GM12878 (cell line): Measurements from ENCODE around the gene MT1B. TPM values are rescaled to one million over a fixed set of nuclear protein-coding genes. Genes with fewer than 3 reads are reported as not detected.

ENCODE experiments used
- ATAC-seq: fragments of 200-7000 bp; cut with Tn5 transposase; 3 replicates; pipeline ENCODE4 v1.9.1; 2020; ENCODE audit warnings: mild to moderate bottlenecking, moderate library complexity
- BruUV-seq: library from RNA; stranded (reverse); fragments of 400-500 nt; replicated peaks from 2 replicates; lab custom pipeline; 2021; lab: Mats Ljungman, UMichigan
- CTCF ChIA-PET: fragments of 300-600 bp; sonication (Branson Sonifier 250); formaldehyde crosslinking; extraction: SDS; loops from one replicate; lab custom pipeline; 2021; ENCODE audit warnings: inconsistent platforms; lab: Yijun Ruan, JAX
- POLR2A ChIA-PET: fragments of 350-600 bp; formaldehyde crosslinking; extraction: SDS; loops from one replicate; lab custom pipeline; 2021; ENCODE audit warnings: inconsistent platforms; lab: Charles Lee
- RAD21 ChIA-PET: fragments of 300-600 bp; sonication (Branson Sonifier 250); formaldehyde crosslinking; loops from one replicate; lab custom pipeline; 2023; ENCODE audit warnings: antibody characterized with exemption; ENCODE audit not compliant: unreplicated experiment; lab: Charles Lee
- SMC1A ChIA-PET: fragments of 300-600 bp; sonication (Branson Sonifier 250); formaldehyde crosslinking; loops from one replicate; lab custom pipeline; 2023; ENCODE audit not compliant: unreplicated experiment, uncharacterized antibody; lab: Charles Lee
- DNase-seq: peaks from one replicate; pipeline ENCODE4 v3.0.0-alpha.2; 2011; ENCODE audit warnings: low read depth, low spot score
- FAIRE-seq: peaks from 3 replicates; lab custom pipeline; 2011; peaks lifted over from hg19 to GRCh38; lab: Jason Lieb, UNC
- H2AFZ ChIP-seq: 2 replicates; pipeline ENCODE4 v1.6.0; 2011; ENCODE audit warnings: low read depth, low read length, control low read depth; ENCODE audit not compliant: control insufficient read depth
- H3K27ac ChIP-seq: 2 replicates; pipeline ENCODE4 v1.5.1; 2011; ENCODE audit warnings: control low read depth; ENCODE audit not compliant: control insufficient read depth, insufficient read depth
- H3K27me3 ChIP-seq, 2 experiments: replicated peaks in 1 of 2; 2 replicates each; pipeline versions ENCODE4 v1.6.0 to v1.6.1; 2011; ENCODE audit warnings: low read length in 1 of 2; ENCODE audit not compliant: control insufficient read depth in 2 of 2, insufficient read depth in 2 of 2
- H3K36me3 ChIP-seq, 2 experiments: 2 replicates each; pipeline ENCODE4 v1.5.1; 2011; ENCODE audit warnings: low read length in 1 of 2; ENCODE audit not compliant: control insufficient read depth in 2 of 2, insufficient read depth in 2 of 2
- H3K4me1 ChIP-seq: 2 replicates; pipeline ENCODE4 v1.6.1; 2011; ENCODE audit warnings: mild to moderate bottlenecking, low read length, moderate library complexity, mixed read lengths; ENCODE audit not compliant: control insufficient read depth, insufficient read depth
- H3K4me2 ChIP-seq: 2 replicates; pipeline ENCODE4 v1.6.0; 2011; ENCODE audit warnings: control low read depth; ENCODE audit not compliant: control insufficient read depth, insufficient read depth
- H3K4me3 ChIP-seq: fragments of 200-600 bp; sonication (generic); 2 replicates; pipeline ENCODE4 v1.5.1; 2016
- H3K79me2 ChIP-seq: 2 replicates; pipeline ENCODE4 v1.6.0; 2011; ENCODE audit warnings: low read length; ENCODE audit not compliant: control insufficient read depth, insufficient read depth
- H3K9ac ChIP-seq: 2 replicates; pipeline ENCODE4 v1.8.0; 2011; ENCODE audit warnings: low read length, control low read depth, mixed read lengths; ENCODE audit not compliant: control insufficient read depth, insufficient read depth
- H3K9me3 ChIP-seq: replicated peaks from 3 replicates; pipeline ENCODE4 v1.5.1; 2011; ENCODE audit warnings: mild to moderate bottlenecking, low read length; ENCODE audit not compliant: control insufficient read depth, insufficient read depth
- H4K20me1 ChIP-seq: 2 replicates; pipeline ENCODE4 v1.6.0; 2011; ENCODE audit not compliant: control insufficient read depth, insufficient read depth
- BACH1 ChIP-seq: fragments of 450-650 bp; IDR thresholded peaks from 2 replicates; pipeline ENCODE4 v1.6.1; 2017; ENCODE audit warnings: mild to moderate bottlenecking, borderline replicate concordance
- CBX5 ChIP-seq: sonication (generic); IDR thresholded peaks from 2 replicates; pipeline ENCODE4 v1.6.1; 2016; ENCODE audit warnings: low read depth, moderate library complexity, mild to moderate bottlenecking, inconsistent platforms
- ESRRA ChIP-seq: IDR thresholded peaks from 2 replicates; pipeline ENCODE4 v1.6.1; 2012; ENCODE audit warnings: mild to moderate bottlenecking, low read length, improper control_type of control experiment
- ETV6 ChIP-seq, 2 experiments: fragments of 450-650 bp in 1 of 2; IDR thresholded peaks in 1 of 2; conservative IDR thresholded peaks in 1 of 2; 2 replicates each; pipeline ENCODE4 v1.6.1; 2014; ENCODE audit warnings: antibody characterized with exemption in 1 of 2, borderline replicate concordance in 1 of 2, low read depth in 1 of 2, mild to moderate bottlenecking in 1 of 2, moderate library complexity in 1 of 2
- JUNB ChIP-seq: IDR thresholded peaks from 2 replicates; pipeline ENCODE4 v1.6.1; 2016; ENCODE audit warnings: antibody characterized with exemption, mild to moderate bottlenecking
- KDM1A ChIP-seq: fragments of 200-600 bp; sonication (generic); IDR thresholded peaks from 2 replicates; pipeline ENCODE4 v1.6.1; 2016; ENCODE audit warnings: borderline replicate concordance
- MYC ChIP-seq: IDR thresholded peaks from 2 replicates; pipeline ENCODE4 v1.6.1; 2011; ENCODE audit warnings: mild to moderate bottlenecking, low read length, moderate library complexity, inconsistent platforms; ENCODE audit not compliant: insufficient read depth, insufficient replicate concordance, insufficient read length, severe bottlenecking
- NFIC ChIP-seq: IDR thresholded peaks from 2 replicates; pipeline ENCODE4 v1.6.1; 2012; ENCODE audit warnings: low read depth, mild to moderate bottlenecking, inconsistent platforms, low read length, moderate library complexity
- POLR2AphosphoS2 ChIP-seq: IDR thresholded peaks from 2 replicates; pipeline ENCODE4 v1.6.1; 2011; ENCODE audit warnings: low read depth, mild to moderate bottlenecking, low read length, improper control_type of control experiment, moderate library complexity
- POU2F2 ChIP-seq: IDR thresholded peaks from 3 replicates; pipeline ENCODE4 v1.6.1; 2011; ENCODE audit warnings: low read depth, mild to moderate bottlenecking, low read length, borderline replicate concordance
- RBBP5 ChIP-seq: fragments of 200-600 bp; sonication (generic); conservative IDR thresholded peaks from 2 replicates; pipeline ENCODE4 v1.6.1; 2016
- SIN3A ChIP-seq: IDR thresholded peaks from 2 replicates; pipeline ENCODE4 v1.6.1; 2012; ENCODE audit warnings: low read depth, low read length, improper control_type of control experiment
- STAT1 ChIP-seq: fragments of 450-650 bp; conservative IDR thresholded peaks from 2 replicates; pipeline ENCODE4 v1.6.1; 2014; ENCODE audit warnings: antibody characterized with exemption, mild to moderate bottlenecking
- TBL1XR1 ChIP-seq: IDR thresholded peaks from 2 replicates; pipeline ENCODE4 v1.6.1; 2012; ENCODE audit warnings: low read depth, low read length, improper control_type of control experiment
- ZBTB40 ChIP-seq: fragments of 450-650 bp; IDR thresholded peaks from 2 replicates; pipeline ENCODE4 v1.6.1; 2016; ENCODE audit warnings: mild to moderate bottlenecking, moderate library complexity, borderline replicate concordance
- WGBS: methylation state at CpG from one replicate; pipeline ENCODE4 v1.1.6; 2016; ENCODE audit warnings: low lambda C conversion rate; ENCODE audit not compliant: insufficient replicate concordance, insufficient coverage; ENCODE audit errors: missing lambda C conversion rate; 5-methylcytosine and 5-hydroxymethylcytosine counted together
- in situ Hi-C: fragments of 300-500 bp; cut with MboI; formaldehyde crosslinking; loops from 9 replicates; pipeline ENCODE4 v1.14.3; 2018; ENCODE audit warnings: mixed read lengths
- intact Hi-C: fragments of 100-400 bp; cut with micrococcal nuclease; formaldehyde crosslinking; loops from one replicate; pipeline ENCODE4 v1.14.2; 2022; ENCODE audit not compliant: unreplicated experiment
- polyA plus RNA-seq, 11 experiments: library from polyadenylated mRNA; depleted of rRNA in 4 of 11; unstranded in 6 of 11; stranded (reverse) in 5 of 11; fragments of >200 nt; fragmentation: Nextera tagmentation in 4 of 11; fragmentation: Illumina TruSeq in 1 of 11; extraction: Ambion mirVana in 4 of 11; extraction: Trizol in 1 of 11; gene quantifications; 1 replicate in 1 of 11; 2 replicates in 10 of 11; pipeline versions ENCODE4 v1.2.1 to v1.2.3, GENCODE V29; 2011 to 2016; ENCODE audit warnings: inconsistent platforms in 2 of 11, missing spikeins in 2 of 11, low read depth in 1 of 11
- total RNA-seq, 4 experiments: library from RNA; depleted of rRNA in 3 of 4; stranded (reverse); fragments of >200 nt in 3 of 4; fragmentation: Illumina TruSeq in 1 of 4; extraction: Trizol in 1 of 4; gene quantifications; 2 replicates each; pipeline versions ENCODE4 v1.2.1 to v1.2.3, GENCODE V29; 2013 to 2021
- TF ChIP-seq, protein P1 (sequence below): IDR thresholded peaks from 2 replicates; pipeline ENCODE4 v1.6.1; 2012; ENCODE audit warnings: improper control_type of control experiment, low read depth, low read length; ENCODE audit not compliant: insufficient replicate concordance

The MT1B gene
- total and polyA plus RNA-seq, 10 of the 15 experiments (the other 5 are each of a cell fraction or from before 2014, with no cell fraction given) = not detected

DNA sequence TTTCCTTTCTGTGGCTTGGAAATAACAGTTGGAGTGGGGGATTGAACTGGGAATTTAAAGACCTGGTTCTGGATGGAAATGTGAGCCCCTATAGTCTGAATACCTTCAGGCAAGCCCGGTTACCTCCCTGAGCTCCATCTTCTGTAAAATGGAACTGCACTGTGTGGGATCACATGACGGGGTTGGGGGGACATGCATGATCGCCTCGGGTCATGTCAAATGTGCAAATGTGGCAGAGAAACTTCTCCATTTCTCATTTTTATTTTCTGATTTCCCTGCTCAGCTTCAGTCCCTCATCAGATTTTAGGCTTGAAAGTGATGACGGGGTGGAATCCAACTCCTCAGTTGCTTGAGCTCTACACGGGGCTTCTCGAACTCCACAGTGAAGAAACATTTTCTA lies 1.5 kb downstream of the MT1B start:
- no peak overlapping the region for H3K4me3 ChIP-seq
- H3K4me1 ChIP-seq = no peaks in the 10 kb centered on the region
- POLR2A ChIA-PET = no interaction called here
- no peaks in the 10 kb centered on the region for H3K9me3 ChIP-seq
- no TSS peak for BruUV-seq
- no peak overlapping the region for H2AFZ ChIP-seq
- CTCF ChIA-PET = interaction anchor here (1.5 kb wide), 1 partner anchor 140 kb away, joined by 3 read pairs; no protein-coding TSS in a partner anchor
- H4K20me1 ChIP-seq = no peaks in the 10 kb centered on the region
- H3K79me2 ChIP-seq = no peaks in the 10 kb centered on the region
- ATAC-seq (no peak), DNase-seq (no peak), FAIRE-seq (no peak)
- SMC1A ChIA-PET = interaction anchor here (1.7 kb wide), 1 partner anchor 49 kb away, joined by 4 read pairs; no protein-coding TSS in a partner anchor
- H3K27me3 ChIP-seq = peaks cover 4 to 7% of the 10 kb centered on the region in 2 experiments; a peak in 3 of 4 replicates
- no peak overlapping the region for H3K9ac ChIP-seq
- in situ Hi-C loops = no loop called here
- RAD21 ChIA-PET = interaction anchor here (0.7 to 1.7 kb wide), 3 partner anchors 20 to 119 kb away, joined by 3 to 4 read pairs (median 3); no protein-coding TSS in a partner anchor
- 6% methylated on average over 7 of the region's 7 CpGs for WGBS
- H3K4me2 ChIP-seq = no peak overlapping the region
- no peak overlapping the region for H3K27ac ChIP-seq
- intact Hi-C loops = no loop called here
- no peaks in the 10 kb centered on the region for H3K36me3 ChIP-seq
- no peak for TF ChIP-seq TBL1XR1
- TF ChIP-seq ESRRA = no peak
- no peak for TF ChIP-seq BACH1
- no peak for TF ChIP-seq CBX5
- TF ChIP-seq ETV6 (conservative IDR thresholded peaks at IDR 0.05 in 1 of 2, IDR thresholded peaks at IDR 0.05 in 1 of 2; ENCODE audit: borderline replicate concordance in 1 of 2, low read depth in 1 of 2) = no peak
- no peak for TF ChIP-seq JUNB
- no peak for TF ChIP-seq ZBTB40
- no peak for TF ChIP-seq MYC
- TF ChIP-seq RBBP5 = no peak
- no peak for TF ChIP-seq NFIC
- TF ChIP-seq KDM1A = no peak
- TF ChIP-seq, protein P1, sequence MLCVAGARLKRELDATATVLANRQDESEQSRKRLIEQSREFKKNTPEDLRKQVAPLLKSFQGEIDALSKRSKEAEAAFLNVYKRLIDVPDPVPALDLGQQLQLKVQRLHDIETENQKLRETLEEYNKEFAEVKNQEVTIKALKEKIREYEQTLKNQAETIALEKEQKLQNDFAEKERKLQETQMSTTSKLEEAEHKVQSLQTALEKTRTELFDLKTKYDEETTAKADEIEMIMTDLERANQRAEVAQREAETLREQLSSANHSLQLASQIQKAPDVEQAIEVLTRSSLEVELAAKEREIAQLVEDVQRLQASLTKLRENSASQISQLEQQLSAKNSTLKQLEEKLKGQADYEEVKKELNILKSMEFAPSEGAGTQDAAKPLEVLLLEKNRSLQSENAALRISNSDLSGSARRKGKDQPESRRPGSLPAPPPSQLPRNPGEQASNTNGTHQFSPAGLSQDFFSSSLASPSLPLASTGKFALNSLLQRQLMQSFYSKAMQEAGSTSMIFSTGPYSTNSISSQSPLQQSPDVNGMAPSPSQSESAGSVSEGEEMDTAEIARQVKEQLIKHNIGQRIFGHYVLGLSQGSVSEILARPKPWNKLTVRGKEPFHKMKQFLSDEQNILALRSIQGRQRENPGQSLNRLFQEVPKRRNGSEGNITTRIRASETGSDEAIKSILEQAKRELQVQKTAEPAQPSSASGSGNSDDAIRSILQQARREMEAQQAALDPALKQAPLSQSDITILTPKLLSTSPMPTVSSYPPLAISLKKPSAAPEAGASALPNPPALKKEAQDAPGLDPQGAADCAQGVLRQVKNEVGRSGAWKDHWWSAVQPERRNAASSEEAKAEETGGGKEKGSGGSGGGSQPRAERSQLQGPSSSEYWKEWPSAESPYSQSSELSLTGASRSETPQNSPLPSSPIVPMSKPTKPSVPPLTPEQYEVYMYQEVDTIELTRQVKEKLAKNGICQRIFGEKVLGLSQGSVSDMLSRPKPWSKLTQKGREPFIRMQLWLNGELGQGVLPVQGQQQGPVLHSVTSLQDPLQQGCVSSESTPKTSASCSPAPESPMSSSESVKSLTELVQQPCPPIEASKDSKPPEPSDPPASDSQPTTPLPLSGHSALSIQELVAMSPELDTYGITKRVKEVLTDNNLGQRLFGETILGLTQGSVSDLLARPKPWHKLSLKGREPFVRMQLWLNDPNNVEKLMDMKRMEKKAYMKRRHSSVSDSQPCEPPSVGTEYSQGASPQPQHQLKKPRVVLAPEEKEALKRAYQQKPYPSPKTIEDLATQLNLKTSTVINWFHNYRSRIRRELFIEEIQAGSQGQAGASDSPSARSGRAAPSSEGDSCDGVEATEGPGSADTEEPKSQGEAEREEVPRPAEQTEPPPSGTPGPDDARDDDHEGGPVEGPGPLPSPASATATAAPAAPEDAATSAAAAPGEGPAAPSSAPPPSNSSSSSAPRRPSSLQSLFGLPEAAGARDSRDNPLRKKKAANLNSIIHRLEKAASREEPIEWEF = no peak
- TF ChIP-seq POU2F2 = no peak
- no peak for TF ChIP-seq SIN3A
- TF ChIP-seq POLR2AphosphoS2 = no peak
- no peak for TF ChIP-seq STAT1
